Brain microvascular endothelial cell (primary cell): Measurements from ENCODE around the gene RPL41.

Experiments used
- DNase-seq: peaks from one replicate; pipeline ENCODE4 v3.0.0-alpha.2; 2020
- H3K27ac ChIP-seq: fragments of 250-450 bp; sonication (Bioruptor Pico); 2 replicates; pipeline ENCODE4 v1.5.1; 2020; ENCODE audit warnings: mild to moderate bottlenecking, moderate library complexity
- H3K27me3 ChIP-seq: fragments of 250-450 bp; sonication (Bioruptor Pico); replicated peaks from 2 replicates; pipeline ENCODE4 v1.5.1; 2020; ENCODE audit warnings: mild to moderate bottlenecking
- H3K36me3 ChIP-seq: fragments of 250-450 bp; sonication (Bioruptor Pico); replicated peaks from 2 replicates; pipeline ENCODE4 v1.5.1; 2020; ENCODE audit warnings: mild to moderate bottlenecking
- H3K4me3 ChIP-seq: 2 replicates; pipeline ENCODE4 v1.5.1; 2011; ENCODE audit warnings: low read depth, mild to moderate bottlenecking, control low read depth, low read length, moderate library complexity
- CTCF ChIP-seq: IDR thresholded peaks from 2 replicates; pipeline ENCODE4 v1.5.1; 2011; ENCODE audit warnings: low read depth, mild to moderate bottlenecking, moderate library complexity, low read length, control low read depth, inconsistent platforms; ENCODE audit errors: missing control alignments
- in situ Hi-C: cut with HindIII; loops from 2 replicates; pipeline ENCODE4 v1.10.0; 2017; ENCODE audit warnings: low sequenced_read_pairs, low pct_ligation_motif_present

The RPL41 gene

GRCh38 chr12:56126732-56127239, 10.4 kb downstream of the RPL41 start:
- H3K27me3 ChIP-seq = no peaks in the 10 kb centered on the region
- H3K4me3 ChIP-seq = no peak overlapping the region
- TF ChIP-seq CTCF = no peak
- DNase-seq = no peak
- peaks cover 13% of the 10 kb centered on the region for H3K36me3 ChIP-seq
- in situ Hi-C loops = no loop called here
- H3K27ac ChIP-seq = no peak overlapping the region

GRCh38 chr12:56127485-56127887, 11.1 kb downstream of the RPL41 start:
- no peak for TF ChIP-seq CTCF
- in situ Hi-C loops = no loop called here
- peak overlapping the region; percentile 8 for H3K27ac ChIP-seq

GRCh38 chr12:56127888-56128669, 11.6 kb downstream of the RPL41 start, which contains the start of gene ESYT1:
ESYT1 (plus strand) TSS chr12:56128267; CDS start chr12:56128320, 53 bp downstream.
- Histone ChIP-seq H3K4me3 (peak within 1 kb of the TSS; percentile 86), H3K36me3 (peaks cover 23% of the 10 kb centered on the region), H3K27ac (peak within 1 kb of the TSS; percentile 8), H3K27me3 (no peaks in the 10 kb centered on the region)
- in situ Hi-C loops = no loop called here
- DNase-seq = peak; percentile 99
- TF ChIP-seq CTCF = no peak

More at GRCh38 chr12:56127485-56127887, 11.1 kb downstream of the RPL41 start:
- peaks cover 20% of the 10 kb centered on the region for H3K36me3 ChIP-seq
- no peaks in the 10 kb centered on the region for H3K27me3 ChIP-seq
- DNase-seq = no peak
- peak overlapping the region; percentile 50 for H3K4me3 ChIP-seq

- Histone ChIP-seq H3K4me3 (peak overlapping the region; percentile 86), H3K27me3 (no peaks in the 10 kb centered on the region), H3K27ac (no peak overlapping the region), H3K36me3 (peaks cover 30% of the 10 kb centered on the region)
- TF ChIP-seq CTCF = no peak
- peak; percentile 20 for DNase-seq
- in situ Hi-C loops = no loop called here
Observed at GRCh38 chr12:56128670-56129205, 12.3 kb downstream of the RPL41 start.

GRCh38 chr12:56129206-56129941, 12.9 kb downstream of the RPL41 start:
- TF ChIP-seq CTCF = no peak
- no peak for DNase-seq

More at GRCh38 chr12:56129206-56129941, 12.9 kb downstream of the RPL41 start:
- in situ Hi-C loops = no loop called here
- peaks cover 35% of the 10 kb centered on the region for H3K36me3 ChIP-seq
- peak overlapping the region; percentile 86 for H3K4me3 ChIP-seq
- H3K27ac ChIP-seq = no peak overlapping the region
- no peaks in the 10 kb centered on the region for H3K27me3 ChIP-seq
